Measurements from ENCODE around the gene TMEM150B.

The TMEM150B gene

DNA sequence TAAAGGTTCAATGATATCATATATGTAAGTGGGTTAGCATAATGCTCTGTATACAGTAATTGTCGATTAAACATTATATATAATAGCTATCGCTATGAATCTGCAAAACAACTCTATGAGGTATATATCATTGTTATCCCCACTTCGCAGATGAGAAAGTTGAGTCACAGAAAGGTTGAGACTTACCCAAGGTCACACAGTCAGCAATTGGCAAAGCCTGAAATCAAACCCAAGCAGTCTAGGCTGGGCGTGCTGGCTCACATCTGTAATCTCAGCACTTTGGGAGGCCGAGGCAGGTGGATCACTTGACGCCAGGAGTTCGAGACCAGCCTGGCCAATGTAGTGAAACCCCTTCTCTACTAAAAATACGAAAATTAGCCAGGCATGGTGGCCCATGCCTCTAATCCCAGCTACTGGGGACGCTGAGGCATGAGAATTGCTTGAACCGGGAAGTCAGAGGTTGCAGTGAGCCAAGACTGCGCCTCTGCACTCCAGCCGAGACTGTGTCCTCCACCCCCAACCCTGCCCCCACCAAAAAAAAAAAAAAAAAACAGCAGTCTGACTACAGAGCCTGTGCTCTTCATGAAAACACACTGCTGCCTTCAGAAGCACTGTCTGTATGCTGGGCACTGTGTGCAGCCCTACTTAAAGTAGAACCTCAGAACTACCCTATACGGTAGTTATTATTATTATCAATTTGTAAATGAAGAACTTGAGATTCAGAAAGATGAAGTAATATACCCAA, 46.6 kb downstream of the TMEM150B start:
- H3K4me1 ChIP-seq (ENCODE audit: insufficient read depth, low read length), result peaks cover 18% of the 10 kb centered on the region
- H3K27me3 ChIP-seq (ENCODE audit: control insufficient read depth in 1 of 2, insufficient read depth in 2 of 2, low read length in 2 of 2), result no peaks in the 10 kb centered on the region
- no peak overlapping the region for H3K9ac ChIP-seq (ENCODE audit: low read length)
- H3K4me3 ChIP-seq (ENCODE audit: low read depth in 1 of 2, low read length in 2 of 2), result no peak overlapping the region
- no peaks in the 10 kb centered on the region for H3K9me3 ChIP-seq (ENCODE audit: low read length)
- no peak overlapping the region for H3K27ac ChIP-seq (ENCODE audit: low read depth, low read length)
- H3K36me3 ChIP-seq (ENCODE audit: insufficient read depth, low read length), result peaks cover 16% of the 10 kb centered on the region

DNA sequence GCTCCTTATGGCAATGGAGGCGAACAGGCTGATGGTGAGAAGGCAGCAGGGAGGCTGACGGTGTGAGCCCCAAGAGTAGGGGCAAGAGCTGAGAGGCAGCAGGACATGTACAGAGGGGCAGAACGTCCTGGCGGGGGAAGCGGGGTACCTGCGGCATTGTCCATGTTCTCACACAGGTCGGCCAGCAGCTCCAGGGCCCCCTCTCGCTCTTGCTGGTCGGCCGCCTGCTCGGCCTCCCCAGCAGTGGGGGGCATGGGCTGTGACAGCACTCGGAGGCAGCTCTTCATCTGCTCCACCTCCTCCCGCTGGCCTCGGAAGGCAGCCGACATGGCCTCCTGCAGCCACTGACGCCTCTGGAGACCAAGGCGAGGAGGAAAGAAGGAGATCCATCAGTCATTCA, 47.6 kb downstream of the TMEM150B start:
- no peaks in the 10 kb centered on the region for H3K27me3 ChIP-seq (ENCODE audit: control insufficient read depth in 1 of 2, insufficient read depth in 2 of 2, low read length in 2 of 2)
- no peak overlapping the region for H3K27ac ChIP-seq (ENCODE audit: low read depth, low read length)
- peaks cover 22% of the 10 kb centered on the region for H3K36me3 ChIP-seq (ENCODE audit: insufficient read depth, low read length)

DNA sequence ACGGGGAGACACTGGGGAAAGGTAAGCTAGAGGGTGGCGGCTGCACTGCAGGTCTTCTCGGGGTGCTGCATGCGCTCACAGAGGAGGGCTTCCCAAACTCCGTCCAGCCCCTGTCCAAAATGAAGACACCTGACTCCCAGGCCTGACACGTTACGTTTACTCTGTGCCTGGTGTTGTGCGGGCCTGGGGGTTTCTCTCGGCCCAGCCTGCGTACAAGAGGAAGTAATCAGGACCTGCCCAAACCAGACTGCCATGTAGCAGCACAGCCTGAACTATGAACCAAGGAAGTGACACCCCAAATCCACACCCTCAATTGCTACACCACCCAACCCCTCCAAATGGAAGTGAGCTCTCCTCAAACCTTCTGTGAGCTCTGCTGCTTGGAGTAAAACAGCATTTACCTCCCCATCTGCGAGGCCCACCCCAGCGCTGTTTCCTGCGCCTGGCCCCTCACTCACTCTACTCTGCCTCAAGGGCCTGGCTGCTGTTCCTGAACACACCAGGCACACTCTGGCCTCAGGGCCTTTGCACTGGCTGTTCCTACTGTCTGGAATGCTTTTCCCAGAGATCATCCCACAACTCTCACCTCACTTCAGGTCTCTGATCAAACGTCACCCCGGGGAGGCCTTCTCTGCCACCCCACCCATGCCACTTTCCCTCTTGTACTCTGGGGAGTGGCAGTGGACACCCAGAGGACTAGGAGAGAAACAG, 48.3 kb downstream of the TMEM150B start:
- Histone ChIP-seq H3K27me3 (ENCODE audit: control insufficient read depth in 1 of 2, insufficient read depth in 2 of 2, low read length in 2 of 2) (no peaks in the 10 kb centered on the region), H3K4me1 (ENCODE audit: insufficient read depth, low read length) (peaks cover 14% of the 10 kb centered on the region), H3K9me3 (ENCODE audit: low read length) (no peaks in the 10 kb centered on the region), H3K36me3 (ENCODE audit: insufficient read depth, low read length) (peaks cover 27% of the 10 kb centered on the region), H3K27ac (ENCODE audit: low read depth, low read length) (no peak overlapping the region), H3K4me3 (ENCODE audit: low read depth in 1 of 2, low read length in 2 of 2) (no peak overlapping the region), H3K9ac (ENCODE audit: low read length) (no peak overlapping the region)

More for the DNA sequence above, 47.6 kb downstream of the TMEM150B start:
- Histone ChIP-seq H3K4me1 (ENCODE audit: insufficient read depth, low read length) (peaks cover 14% of the 10 kb centered on the region), H3K9ac (ENCODE audit: low read length) (no peak overlapping the region), H3K9me3 (ENCODE audit: low read length) (no peaks in the 10 kb centered on the region), H3K4me3 (ENCODE audit: low read depth in 1 of 2, low read length in 2 of 2) (no peak overlapping the region)

DNA sequence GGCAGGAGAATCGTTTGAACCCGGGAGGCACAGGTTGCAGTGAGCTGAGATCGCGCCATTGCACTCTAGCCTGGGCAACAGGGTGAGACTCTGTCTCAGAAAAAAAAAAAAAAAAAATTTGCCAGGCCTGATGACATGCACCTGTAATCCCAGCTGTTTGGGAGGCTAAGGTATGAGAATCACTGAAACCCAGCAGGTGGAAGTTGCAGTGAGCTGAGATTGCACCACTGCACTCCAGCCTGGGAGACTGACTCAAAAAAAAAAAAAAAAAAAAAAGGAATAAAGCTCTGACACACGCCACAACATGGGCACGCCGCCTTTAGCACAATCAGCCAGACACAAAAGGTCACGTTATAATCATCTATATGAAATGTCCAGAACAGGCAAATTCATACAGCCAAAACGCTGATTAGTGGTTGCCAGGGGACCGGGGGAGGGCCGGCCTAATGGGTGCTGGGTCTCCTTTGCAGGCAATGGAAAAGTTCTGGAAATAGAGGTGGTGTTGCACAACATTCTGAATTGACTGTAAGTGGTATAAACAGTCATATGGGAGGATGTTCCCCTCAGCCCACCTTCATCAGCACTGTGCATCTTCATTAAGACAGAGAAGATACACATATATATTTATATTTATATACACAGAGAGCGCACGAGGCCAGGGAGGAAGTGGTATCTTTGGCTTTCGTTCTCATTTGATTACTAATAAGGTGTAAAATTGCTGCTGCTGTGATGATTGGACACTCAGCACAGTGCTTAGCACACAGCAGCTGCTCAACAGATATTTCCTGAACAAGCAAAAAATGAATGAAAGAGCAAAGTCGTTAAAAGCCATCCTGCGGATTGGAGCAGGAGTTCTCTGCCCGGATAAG, 49.1 kb downstream of the TMEM150B start:
- Histone ChIP-seq H3K36me3 (ENCODE audit: insufficient read depth, low read length) (peaks cover 31% of the 10 kb centered on the region), H3K9ac (ENCODE audit: low read length) (no peak overlapping the region), H3K27me3 (ENCODE audit: control insufficient read depth in 1 of 2, insufficient read depth in 2 of 2, low read length in 2 of 2) (no peaks in the 10 kb centered on the region), H3K4me3 (ENCODE audit: low read depth in 1 of 2, low read length in 2 of 2) (no peak overlapping the region), H3K27ac (ENCODE audit: low read depth, low read length) (no peak overlapping the region), H3K4me1 (ENCODE audit: insufficient read depth, low read length) (peaks cover 14% of the 10 kb centered on the region), H3K9me3 (ENCODE audit: low read length) (no peaks in the 10 kb centered on the region)

DNA sequence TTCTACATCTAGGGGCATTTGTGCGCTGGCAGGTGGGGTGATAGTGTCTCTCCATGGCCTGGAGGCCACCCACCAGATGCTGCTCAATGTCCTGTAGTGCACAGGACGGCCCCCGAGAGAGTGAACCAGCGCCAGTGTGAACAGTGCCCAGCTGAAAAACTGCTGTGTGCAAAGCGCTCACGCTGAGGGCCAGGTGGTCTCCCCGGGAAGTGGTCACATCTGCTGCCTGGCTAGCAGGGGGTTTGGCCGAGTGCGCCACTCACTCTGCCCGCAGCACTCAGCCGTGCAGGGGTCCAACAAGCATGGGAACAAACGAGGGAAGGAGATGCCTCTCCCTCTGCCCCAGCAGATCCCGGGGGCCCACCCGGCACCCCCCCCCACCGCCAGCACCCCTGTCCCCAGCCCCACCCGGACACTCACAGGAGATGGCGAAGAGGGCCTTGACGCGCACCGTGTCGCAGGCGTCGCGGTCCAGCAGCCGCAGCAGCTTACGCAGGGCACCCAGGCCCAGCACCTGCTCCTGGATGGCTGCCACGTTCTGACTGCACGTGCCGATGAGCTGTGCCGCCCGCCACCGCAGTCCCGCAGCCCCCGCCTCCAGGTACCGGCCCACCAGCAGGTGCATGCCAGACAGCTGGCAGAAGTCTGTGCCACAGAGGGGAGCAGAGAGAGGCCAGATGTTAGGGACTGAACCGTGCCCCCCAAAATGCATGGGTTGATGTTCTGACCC, 51.0 kb downstream of the TMEM150B start:
- Histone ChIP-seq H3K27ac (ENCODE audit: low read depth, low read length) (no peak overlapping the region), H3K4me3 (ENCODE audit: low read depth in 1 of 2, low read length in 2 of 2) (no peak overlapping the region), H3K36me3 (ENCODE audit: insufficient read depth, low read length) (peaks cover 39% of the 10 kb centered on the region), H3K4me1 (ENCODE audit: insufficient read depth, low read length) (peaks cover 3% of the 10 kb centered on the region), H3K9me3 (ENCODE audit: low read length) (no peaks in the 10 kb centered on the region), H3K27me3 (ENCODE audit: control insufficient read depth in 1 of 2, insufficient read depth in 2 of 2, low read length in 2 of 2) (no peaks in the 10 kb centered on the region), H3K9ac (ENCODE audit: low read length) (no peak overlapping the region)

DNA sequence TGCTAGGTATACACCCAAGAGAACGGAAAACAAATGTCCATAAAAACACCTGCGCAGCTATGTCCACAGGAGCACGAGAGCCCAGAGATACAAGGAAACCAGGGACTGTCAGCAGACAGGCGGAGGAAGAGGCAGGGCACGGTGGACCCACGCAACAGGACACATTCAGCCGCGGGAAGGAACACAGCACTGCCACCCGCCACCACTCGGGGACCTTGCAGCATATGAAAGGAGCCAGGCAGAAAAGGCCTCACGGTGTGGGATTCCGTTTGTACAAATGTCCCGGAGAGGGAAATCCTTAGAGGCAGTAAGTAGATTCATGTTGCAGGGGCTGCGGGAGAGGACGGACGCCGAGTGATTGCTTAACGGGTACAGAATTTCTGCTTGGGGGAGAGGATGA, 53.0 kb downstream of the TMEM150B start:
- H3K9me3 ChIP-seq (ENCODE audit: low read length), result no peaks in the 10 kb centered on the region
- H3K36me3 ChIP-seq (ENCODE audit: insufficient read depth, low read length), result peaks cover 35% of the 10 kb centered on the region
- H3K4me1 ChIP-seq (ENCODE audit: insufficient read depth, low read length), result no peaks in the 10 kb centered on the region
- no peak overlapping the region for H3K27ac ChIP-seq (ENCODE audit: low read depth, low read length)
- H3K27me3 ChIP-seq (ENCODE audit: control insufficient read depth in 1 of 2, insufficient read depth in 2 of 2, low read length in 2 of 2), result no peaks in the 10 kb centered on the region
- no peak overlapping the region for H3K4me3 ChIP-seq (ENCODE audit: low read depth in 1 of 2, low read length in 2 of 2)
- H3K9ac ChIP-seq (ENCODE audit: low read length), result no peak overlapping the region

DNA sequence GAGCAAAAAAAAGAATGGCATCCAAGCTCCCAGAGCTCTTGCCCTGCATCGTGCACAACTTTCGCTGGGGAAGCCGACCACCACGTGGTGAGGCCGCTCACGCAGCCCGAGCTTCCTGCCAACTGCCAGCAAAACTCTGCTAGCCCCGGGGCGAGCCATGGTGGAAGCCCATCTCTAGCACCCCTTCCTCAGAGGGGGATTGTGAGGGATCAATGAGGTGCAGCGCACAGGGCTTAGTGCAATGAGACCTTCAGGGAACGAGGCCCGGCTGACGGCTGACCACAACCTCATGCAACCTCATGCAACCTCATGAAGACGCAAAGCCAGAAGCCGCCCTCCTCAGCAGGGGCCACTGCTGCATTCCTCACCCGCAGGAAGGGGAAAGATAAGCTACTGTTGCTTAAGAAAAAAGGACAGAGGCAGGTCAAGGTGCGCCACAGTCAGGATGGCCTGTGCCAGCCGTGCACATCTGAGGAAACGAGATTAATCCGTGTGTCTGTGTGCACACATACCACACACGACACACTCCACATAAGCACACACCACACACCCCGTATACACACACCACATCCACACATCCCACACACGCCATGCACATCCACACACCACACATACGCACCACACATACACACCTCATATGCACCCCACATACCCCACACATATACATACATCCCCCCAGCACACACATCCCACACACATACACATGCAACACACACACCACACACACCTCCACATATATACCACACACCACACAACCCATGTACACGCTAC, 54.8 kb downstream of the TMEM150B start:
- H3K27ac ChIP-seq (ENCODE audit: low read depth, low read length), result no peak overlapping the region
- no peaks in the 10 kb centered on the region for H3K4me1 ChIP-seq (ENCODE audit: insufficient read depth, low read length)
- no peak overlapping the region for H3K9ac ChIP-seq (ENCODE audit: low read length)
- H3K27me3 ChIP-seq (ENCODE audit: control insufficient read depth in 1 of 2, insufficient read depth in 2 of 2, low read length in 2 of 2), result no peaks in the 10 kb centered on the region
- no peak overlapping the region for H3K4me3 ChIP-seq (ENCODE audit: low read depth in 1 of 2, low read length in 2 of 2)
- peaks cover 28% of the 10 kb centered on the region for H3K36me3 ChIP-seq (ENCODE audit: insufficient read depth, low read length)
- H3K9me3 ChIP-seq (ENCODE audit: low read length), result no peaks in the 10 kb centered on the region

DNA sequence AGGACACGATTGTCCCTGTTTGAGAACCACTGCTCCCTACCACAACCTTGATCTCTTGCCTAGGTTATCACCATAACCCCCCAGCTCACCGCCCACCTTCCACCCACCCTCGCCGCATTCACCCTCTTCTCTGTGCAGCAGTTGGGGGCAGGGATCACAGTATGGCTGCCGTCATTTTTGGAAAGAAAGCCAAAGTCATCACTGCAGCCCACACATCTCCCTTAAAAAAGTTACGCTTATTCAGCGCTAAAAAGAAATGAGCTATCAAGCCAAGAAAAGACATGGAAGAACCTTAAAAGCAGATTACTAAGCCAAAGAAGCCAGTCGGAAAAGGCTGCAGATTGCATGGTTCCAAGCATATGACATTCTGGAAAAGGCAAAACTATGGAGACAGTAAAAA, 55.8 kb downstream of the TMEM150B start:
- no peaks in the 10 kb centered on the region for H3K27me3 ChIP-seq (ENCODE audit: control insufficient read depth in 1 of 2, insufficient read depth in 2 of 2, low read length in 2 of 2)

DNA sequence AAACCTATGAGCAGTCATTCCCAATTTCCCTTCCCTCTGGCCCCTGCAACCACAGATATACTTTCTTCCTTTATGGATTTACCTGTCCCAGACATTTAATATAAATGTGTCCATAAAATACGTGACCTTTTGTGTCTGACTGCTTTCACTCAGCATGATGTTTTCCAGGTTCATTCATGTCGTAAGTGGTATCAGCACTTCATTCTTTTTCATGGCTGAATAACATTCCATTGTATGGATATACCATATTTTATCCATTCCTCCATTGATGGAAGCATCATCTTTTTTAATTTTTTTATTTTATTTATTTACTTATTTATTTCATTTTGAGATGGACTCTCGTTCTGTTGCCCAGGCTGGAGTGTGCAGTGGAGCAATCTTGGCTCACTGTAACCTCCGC, 58.3 kb downstream of the TMEM150B start:
- Histone ChIP-seq H3K4me1 (ENCODE audit: insufficient read depth, low read length) (no peaks in the 10 kb centered on the region), H3K4me3 (ENCODE audit: low read depth in 1 of 2, low read length in 2 of 2) (no peak overlapping the region), H3K36me3 (ENCODE audit: insufficient read depth, low read length) (peaks cover 11% of the 10 kb centered on the region), H3K9me3 (ENCODE audit: low read length) (no peaks in the 10 kb centered on the region), H3K27me3 (ENCODE audit: control insufficient read depth in 1 of 2, insufficient read depth in 2 of 2, low read length in 2 of 2) (no peaks in the 10 kb centered on the region), H3K27ac (ENCODE audit: low read depth, low read length) (no peak overlapping the region), H3K9ac (ENCODE audit: low read length) (no peak overlapping the region)

More for the DNA sequence above, 55.8 kb downstream of the TMEM150B start:
- H3K4me1 ChIP-seq (ENCODE audit: insufficient read depth, low read length), result no peaks in the 10 kb centered on the region
- H3K9me3 ChIP-seq (ENCODE audit: low read length), result no peaks in the 10 kb centered on the region
- H3K27ac ChIP-seq (ENCODE audit: low read depth, low read length), result no peak overlapping the region
- no peak overlapping the region for H3K4me3 ChIP-seq (ENCODE audit: low read depth in 1 of 2, low read length in 2 of 2)
- peaks cover 28% of the 10 kb centered on the region for H3K36me3 ChIP-seq (ENCODE audit: insufficient read depth, low read length)
- H3K9ac ChIP-seq (ENCODE audit: low read length), result no peak overlapping the region

DNA sequence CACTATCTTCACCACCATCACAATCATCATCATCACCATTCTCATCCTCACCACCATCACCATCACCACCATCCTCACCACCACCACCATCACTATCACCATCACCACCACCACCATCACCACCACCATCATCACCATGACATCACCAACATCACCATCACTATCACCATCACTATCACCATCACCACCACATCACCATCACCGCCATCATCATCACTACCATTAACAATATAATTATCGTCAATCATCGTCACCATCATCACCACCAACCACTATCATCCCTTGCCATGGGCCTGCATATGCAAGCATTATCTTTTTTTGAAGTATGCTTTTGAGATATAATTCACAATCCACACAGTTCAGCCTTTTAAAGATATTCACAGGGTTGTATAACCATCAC, 58.7 kb downstream of the TMEM150B start:
- H3K9ac ChIP-seq (ENCODE audit: low read length), result no peak overlapping the region
- H3K27me3 ChIP-seq (ENCODE audit: control insufficient read depth in 1 of 2, insufficient read depth in 2 of 2, low read length in 2 of 2), result no peaks in the 10 kb centered on the region
- H3K4me1 ChIP-seq (ENCODE audit: insufficient read depth, low read length), result no peaks in the 10 kb centered on the region
- H3K36me3 ChIP-seq (ENCODE audit: insufficient read depth, low read length), result peaks cover 8% of the 10 kb centered on the region
- no peak overlapping the region for H3K4me3 ChIP-seq (ENCODE audit: low read depth in 1 of 2, low read length in 2 of 2)
- no peak overlapping the region for H3K27ac ChIP-seq (ENCODE audit: low read depth, low read length)
- H3K9me3 ChIP-seq (ENCODE audit: low read length), result no peaks in the 10 kb centered on the region
